Immature natural killer cell (primary cell): Measurements from ENCODE around the gene ATP5MC2. TPM values are rescaled to one million over a fixed set of nuclear protein-coding genes. Genes with fewer than 3 reads are reported as not detected.

ENCODE experiments used
- DNase-seq, 3 donors: peaks; one replicate each; pipeline ENCODE4 v3.0.0; 2022; ENCODE audit warnings: mixed read lengths in 1 of 3
- H3K27ac Mint-ChIP-seq, 6 donors: one replicate each; pipeline ENCODE4 v1.8.0; 2020; ENCODE audit warnings: mixed read lengths in 6 of 6, mild to moderate bottlenecking in 5 of 6, inconsistent platforms in 4 of 6, moderate library complexity in 3 of 6
- H3K27me3 Mint-ChIP-seq, 3 donors: one replicate each; pipeline ENCODE4 v1.8.0; 2020 to 2021; ENCODE audit warnings: low read depth in 3 of 3, mild to moderate bottlenecking in 3 of 3, mixed read lengths in 3 of 3, moderate library complexity in 3 of 3, inconsistent platforms in 1 of 3
- H3K36me3 Mint-ChIP-seq, 3 donors: one replicate each; pipeline ENCODE4 v1.8.0; 2020; ENCODE audit warnings: mixed read lengths in 3 of 3, inconsistent platforms in 2 of 3, mild to moderate bottlenecking in 2 of 3
- H3K4me1 Mint-ChIP-seq, 2 donors: one replicate each; pipeline ENCODE4 v1.8.0; 2020; ENCODE audit warnings: inconsistent platforms in 2 of 2, mild to moderate bottlenecking in 2 of 2, mixed read lengths in 2 of 2, moderate library complexity in 1 of 2
- H3K4me3 Mint-ChIP-seq, 5 donors: one replicate each; pipeline ENCODE4 v1.8.0; 2020; ENCODE audit warnings: mild to moderate bottlenecking in 5 of 5, mixed read lengths in 5 of 5, inconsistent platforms in 3 of 5, moderate library complexity in 3 of 5
- H3K9me3 Mint-ChIP-seq, 6 donors: one replicate each; pipeline ENCODE4 v1.8.0; 2020; ENCODE audit warnings: mild to moderate bottlenecking in 6 of 6, mixed read lengths in 6 of 6, inconsistent platforms in 4 of 6, moderate library complexity in 3 of 6
- polyA plus RNA-seq, 3 donors: library from polyadenylated mRNA; unstranded; fragments of 300-500 nt; fragmentation: Illumina TruSeq; gene quantifications; one replicate each; pipeline ENCODE4 v1.2.3, GENCODE V29; 2021

Gene ATP5MC2
- polyA plus RNA-seq, 3 donors from 2014 or later: 383 to 495 (median 467) TPM

DNA sequence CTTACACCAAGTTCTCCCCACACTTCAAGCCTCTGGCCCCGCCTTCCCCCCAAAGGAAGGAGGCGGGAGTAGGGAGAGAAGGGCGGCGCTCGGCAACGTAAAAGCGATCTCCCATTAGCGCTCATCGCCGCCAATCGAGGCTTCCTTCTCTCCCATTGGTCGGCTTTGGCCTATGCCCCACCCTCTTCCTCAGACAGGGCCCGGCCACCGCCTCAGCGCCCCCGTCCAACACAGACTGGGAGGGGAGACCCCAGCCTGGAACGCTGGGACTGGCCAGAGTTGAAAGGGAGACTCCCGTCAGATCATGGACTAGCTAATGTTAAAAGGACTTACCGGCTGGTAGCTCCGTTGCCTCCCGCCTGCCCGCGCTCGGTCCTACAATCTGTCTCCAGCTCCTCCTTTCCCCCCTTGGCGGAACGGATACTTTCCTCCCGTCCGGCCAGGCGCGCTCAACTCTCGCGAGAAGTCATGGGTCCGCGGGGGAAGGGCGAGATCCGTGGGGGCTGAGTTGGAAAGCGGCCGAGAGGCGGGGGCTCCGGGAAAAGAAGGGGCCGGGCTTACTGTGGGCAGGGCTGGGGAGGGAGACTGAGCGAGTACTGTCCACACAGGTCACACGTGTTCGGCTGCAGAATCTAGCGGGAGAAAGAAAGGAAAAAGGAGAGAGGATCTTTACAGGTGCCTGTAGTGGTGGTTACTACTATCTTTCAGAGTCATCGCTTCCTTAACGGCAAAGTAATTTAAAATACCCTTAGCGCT, 49.8 kb downstream of the ATP5MC2 start, which contains the start of gene ATF7:
TSS of gene ATF7 (minus strand) at position 437 of the 756 bp plus-strand sequence. CDS start 25,382 bp downstream, outside the sequence.
- H3K9me3 Mint-ChIP-seq: no peaks in the 10 kb centered on the region
- peaks cover 7 to 11% (median 9%) of the 10 kb centered on the region in 3 donors for H3K27me3 Mint-ChIP-seq
- H3K4me3 Mint-ChIP-seq: peak within 1 kb of the TSS; percentile 97 to 99 (median 98)
- no peaks in the 10 kb centered on the region for H3K36me3 Mint-ChIP-seq
- peaks cover 41 to 52% of the 10 kb centered on the region in 2 donors for H3K4me1 Mint-ChIP-seq
- H3K27ac Mint-ChIP-seq: peak within 1 kb of the TSS; percentile 95 to 98 (median 96)
- DNase-seq: peak; percentile 99

DNA sequence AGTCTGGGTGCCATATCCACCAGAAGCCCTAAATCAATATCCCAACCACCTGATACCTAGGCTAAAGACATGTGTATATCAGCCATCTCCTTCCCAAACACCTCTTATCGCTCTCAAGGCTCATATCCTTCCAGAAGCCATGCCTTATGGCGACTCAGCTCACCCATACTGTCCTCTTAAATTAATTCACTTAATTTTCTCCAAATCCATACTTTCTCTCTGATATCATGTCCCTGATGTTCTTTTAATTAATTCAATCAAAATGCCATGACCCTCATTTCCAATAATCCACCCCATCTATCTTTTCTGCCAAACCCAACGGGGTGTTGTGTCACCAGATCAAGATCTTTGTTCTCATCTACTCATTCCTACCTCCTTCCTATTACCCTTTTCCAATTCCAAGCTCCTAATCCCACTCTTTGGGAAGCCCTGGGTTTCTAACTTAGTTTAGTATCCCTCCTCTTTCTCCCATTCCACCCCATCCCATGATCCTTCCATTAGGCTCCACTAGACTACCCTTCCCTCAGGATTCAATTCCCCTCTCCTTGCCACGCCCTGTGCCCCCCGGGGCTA, 50.4 kb downstream of the ATP5MC2 start:
- DNase-seq: no peak
- no peaks in the 10 kb centered on the region for H3K36me3 Mint-ChIP-seq
- peaks cover 6 to 11% (median 7%) of the 10 kb centered on the region in 3 donors for H3K27me3 Mint-ChIP-seq
- peaks cover 41 to 57% of the 10 kb centered on the region in 2 donors for H3K4me1 Mint-ChIP-seq
- H3K4me3 Mint-ChIP-seq: peak overlapping the region; percentile 97 to 99 (median 98)
- H3K27ac Mint-ChIP-seq: peak overlapping the region; percentile 95 to 98 (median 96)
- H3K9me3 Mint-ChIP-seq: no peaks in the 10 kb centered on the region

DNA sequence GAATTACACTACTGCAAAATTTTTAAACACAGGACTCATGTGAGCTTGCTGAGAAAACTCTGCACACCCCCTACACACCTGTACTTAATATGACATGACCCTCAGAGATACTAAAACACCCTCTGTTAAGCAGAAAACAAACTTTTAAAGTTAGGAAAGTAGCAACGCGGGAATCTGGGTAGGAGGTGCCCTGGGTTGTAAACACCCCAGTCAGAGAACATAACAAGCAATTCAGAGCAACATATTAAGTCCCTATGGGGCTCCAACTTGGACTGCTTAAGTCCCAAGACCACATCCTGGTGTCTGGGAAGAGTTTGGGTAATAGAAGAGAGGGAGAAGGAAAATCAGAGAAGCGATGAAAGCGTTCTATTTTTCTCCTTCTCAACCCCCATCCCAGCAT, 50.9 kb downstream of the ATP5MC2 start:
- Mint-ChIP-seq H3K4me1 (peaks cover 41 to 57% of the 10 kb centered on the region in 2 donors), H3K27me3 (peaks cover 6 to 11% (median 7%) of the 10 kb centered on the region in 3 donors), H3K9me3 (no peaks in the 10 kb centered on the region), H3K36me3 (no peaks in the 10 kb centered on the region), H3K27ac (peak overlapping the region; percentile 95 to 98 (median 96)), H3K4me3 (peak overlapping the region; percentile 97 to 99 (median 98))
- DNase-seq: no peak

DNA sequence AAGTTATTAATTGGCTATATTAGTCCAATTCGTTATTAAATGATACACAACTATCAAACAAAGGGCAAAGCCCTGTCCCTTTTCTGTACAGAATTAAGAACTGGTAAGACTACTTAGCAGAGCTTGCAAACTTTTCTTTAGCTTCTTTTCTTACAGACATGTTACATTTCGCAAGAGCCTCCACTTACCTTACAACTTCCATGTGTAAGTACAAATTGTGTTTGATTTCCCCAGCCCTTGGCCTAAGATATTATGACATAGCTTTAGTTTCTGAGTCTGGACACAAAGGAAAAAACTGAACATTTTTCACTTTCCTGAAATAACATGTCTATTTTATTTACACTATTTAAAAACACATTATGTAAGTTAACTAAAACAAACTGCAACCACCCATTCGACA, 51.4 kb downstream of the ATP5MC2 start:
- Mint-ChIP-seq H3K9me3 (no peaks in the 10 kb centered on the region), H3K36me3 (no peaks in the 10 kb centered on the region), H3K4me3 (peak overlapping the region; percentile 97 to 99 (median 98)), H3K27me3 (peaks cover 6 to 11% (median 7%) of the 10 kb centered on the region in 3 donors), H3K27ac (peak overlapping the region in 5 of 6 donors; percentile 49 to 98 (median 80)), H3K4me1 (peaks cover 41 to 57% of the 10 kb centered on the region in 2 donors)
- DNase-seq: no peak

DNA sequence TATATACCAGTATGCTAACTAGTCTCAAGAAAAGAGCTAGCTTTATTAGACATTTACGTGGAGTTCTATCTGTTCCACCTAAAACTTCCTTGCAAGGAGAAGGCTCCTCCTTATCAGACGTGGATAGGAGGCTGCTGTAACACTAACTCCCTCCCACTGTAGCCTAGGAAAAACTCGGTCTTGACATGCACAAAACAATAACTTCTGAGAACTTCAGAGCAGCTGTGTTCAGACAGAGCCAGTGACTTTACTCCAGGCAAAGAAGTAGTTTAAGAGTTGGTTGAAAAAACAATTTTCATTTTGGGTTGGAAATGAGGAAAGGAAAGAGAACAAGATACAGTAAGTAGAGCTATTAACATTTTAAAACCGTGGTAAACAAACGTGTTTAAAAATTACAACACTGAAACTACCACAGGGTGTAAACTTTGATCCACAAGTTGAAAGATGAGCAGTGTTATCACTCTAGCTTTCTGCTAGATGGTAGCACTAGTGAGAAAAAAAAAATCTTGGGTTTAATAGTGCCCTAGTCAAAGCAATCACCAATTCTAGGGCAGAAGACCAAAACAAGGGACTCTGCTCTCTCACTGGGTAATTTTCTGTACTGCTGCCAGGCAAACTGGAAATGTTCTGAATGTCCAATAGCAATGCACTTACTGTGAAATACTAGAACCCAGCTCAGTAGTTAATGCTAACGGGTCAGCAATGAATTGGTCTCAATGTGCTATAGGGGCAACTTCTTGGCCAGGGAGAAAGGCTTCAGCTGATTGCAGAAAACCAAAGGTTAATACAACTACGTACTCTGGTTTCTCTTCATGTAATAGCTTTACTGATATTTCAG, 52.1 kb downstream of the ATP5MC2 start:
- no peak for DNase-seq
- peak overlapping the region; percentile 49 to 99 (median 98) for H3K4me3 Mint-ChIP-seq
- no peaks in the 10 kb centered on the region for H3K36me3 Mint-ChIP-seq
- peak overlapping the region; percentile 28 to 95 (median 69) for H3K27ac Mint-ChIP-seq
- no peaks in the 10 kb centered on the region for H3K9me3 Mint-ChIP-seq
- H3K27me3 Mint-ChIP-seq: peaks cover 6 to 11% (median 7%) of the 10 kb centered on the region in 3 donors
- peaks cover 43 to 57% of the 10 kb centered on the region in 2 donors for H3K4me1 Mint-ChIP-seq

DNA sequence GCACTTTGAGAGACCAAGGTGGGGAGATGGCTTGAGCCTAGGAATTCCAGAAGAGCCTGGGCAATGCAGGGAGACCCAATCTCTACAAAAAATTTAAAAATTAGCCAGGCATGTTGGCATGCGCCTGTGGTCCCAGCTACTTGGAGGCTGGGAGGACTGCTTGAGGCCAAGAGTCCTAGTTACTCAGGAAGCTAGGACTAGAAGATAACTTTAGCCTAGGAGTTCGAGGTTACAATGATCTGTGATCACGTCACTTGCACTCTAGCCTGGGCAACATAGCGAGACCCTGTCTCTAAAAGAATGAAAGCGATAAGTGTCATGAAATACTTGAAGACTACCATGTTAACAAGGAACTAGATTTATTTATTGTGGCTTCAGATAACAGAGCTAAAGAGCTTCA, 53.2 kb downstream of the ATP5MC2 start:
- Mint-ChIP-seq H3K4me3 (no peak overlapping the region), H3K27ac (peak overlapping the region in 2 of 6 donors; percentile 29 to 35), H3K4me1 (peaks cover 54 to 68% of the 10 kb centered on the region in 2 donors), H3K9me3 (no peaks in the 10 kb centered on the region), H3K27me3 (peaks cover 6 to 11% (median 7%) of the 10 kb centered on the region in 3 donors), H3K36me3 (no peaks in the 10 kb centered on the region)
- no peak for DNase-seq

DNA sequence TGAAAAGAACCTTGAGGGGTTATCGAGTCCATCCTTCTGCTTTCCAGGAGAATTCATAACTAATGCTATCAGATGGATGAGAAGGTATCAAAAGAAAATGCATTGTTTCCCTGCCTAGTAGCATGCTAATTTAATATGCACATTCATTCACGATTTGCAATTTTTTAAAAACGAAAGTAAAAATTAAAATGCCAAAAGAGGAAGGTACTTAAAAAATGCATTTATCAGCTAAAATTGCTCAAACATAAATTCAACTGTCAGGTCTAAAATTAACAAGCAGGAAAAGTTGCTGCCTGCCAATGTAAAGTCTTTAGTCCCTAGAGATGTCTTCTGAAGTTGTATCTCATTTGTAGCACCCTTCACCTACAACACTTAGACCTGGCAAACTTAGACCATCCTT, 57.6 kb downstream of the ATP5MC2 start:
- Mint-ChIP-seq H3K27me3 (peaks cover 0 to 2% (median 0%) of the 10 kb centered on the region in 3 donors), H3K4me3 (peak overlapping the region; percentile 75 to 91 (median 87)), H3K4me1 (peaks cover 24 to 48% of the 10 kb centered on the region in 2 donors), H3K27ac (peak overlapping the region; percentile 84 to 93 (median 86)), H3K9me3 (no peaks in the 10 kb centered on the region), H3K36me3 (no peaks in the 10 kb centered on the region)
- no peak for DNase-seq

DNA sequence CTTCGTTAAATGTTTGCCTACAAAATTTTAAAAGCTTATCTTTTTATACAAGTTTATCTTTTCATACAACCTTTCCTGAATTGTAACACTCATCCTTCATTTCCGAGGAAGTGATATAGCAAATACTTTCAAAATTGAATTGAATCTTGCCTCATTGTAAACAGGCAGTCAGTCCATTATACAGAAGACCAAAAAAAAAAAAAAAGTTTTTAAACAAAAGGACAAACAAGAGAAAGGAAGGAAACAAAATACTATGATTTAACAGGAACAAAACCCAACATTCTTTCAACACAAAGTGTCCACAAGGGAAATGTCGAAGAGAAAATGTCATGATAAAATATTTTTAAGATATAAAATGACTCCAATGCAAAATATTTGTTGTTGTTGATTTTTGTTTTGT, 58.2 kb downstream of the ATP5MC2 start:
- H3K4me1 Mint-ChIP-seq: peaks cover 21 to 43% of the 10 kb centered on the region in 2 donors

DNA sequence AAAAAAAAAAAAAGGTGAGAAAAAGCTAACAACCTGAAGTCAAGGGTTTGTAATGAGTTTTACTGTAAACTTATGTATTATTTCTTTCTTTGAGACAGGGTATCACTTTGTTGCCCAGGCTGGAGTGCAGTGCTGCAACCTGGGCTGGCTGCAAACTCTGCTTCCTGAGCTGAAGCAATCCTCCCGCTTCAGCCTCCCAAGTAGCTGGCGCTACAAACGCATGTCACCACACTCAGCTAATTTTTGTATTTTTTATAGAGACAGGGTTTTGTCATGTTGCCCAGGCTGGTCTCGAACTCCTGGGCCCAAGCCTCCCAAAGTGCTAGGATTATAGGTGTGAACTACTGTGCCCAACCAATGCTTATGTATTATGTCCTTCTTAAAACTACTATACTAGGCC, 58.9 kb downstream of the ATP5MC2 start:
- Mint-ChIP-seq H3K36me3 (no peaks in the 10 kb centered on the region), H3K9me3 (no peaks in the 10 kb centered on the region), H3K27ac (peak overlapping the region in 1 of 6 donors; percentile 89), H3K27me3 (no peaks in the 10 kb centered on the region), H3K4me1 (peaks cover 21 to 42% of the 10 kb centered on the region in 2 donors), H3K4me3 (peak overlapping the region in 1 of 5 donors; percentile 13)
- no peak for DNase-seq

More for the DNA sequence above, 58.2 kb downstream of the ATP5MC2 start:
- no peaks in the 10 kb centered on the region for H3K36me3 Mint-ChIP-seq
- no peaks in the 10 kb centered on the region for H3K9me3 Mint-ChIP-seq
- H3K27ac Mint-ChIP-seq: peak overlapping the region; percentile 84 to 93 (median 86)
- peaks cover 0 to 2% (median 0%) of the 10 kb centered on the region in 3 donors for H3K27me3 Mint-ChIP-seq
- peak overlapping the region; percentile 75 to 91 (median 87) for H3K4me3 Mint-ChIP-seq
- no peak for DNase-seq

Other genes starting within 250 kb of the ATP5MC2 start
- gene PRR13, start 234.3 kb downstream of the ATP5MC2 start, polyA plus RNA-seq: 1,000 to 10,000 TPM in 1 of 3 donors, 100 to 1,000 TPM in 2; 527 to 1,019 (median 714) TPM
- gene PCBP2, start 224.0 kb downstream of the ATP5MC2 start, polyA plus RNA-seq: 100 to 1,000 TPM in 1 of 3 donors, 10 to 100 TPM in 2; 79.2 to 102 (median 92.2) TPM
- 1 to 10 TPM in 2 of 3 donors, not detected in 1; 1.2 to 2.7 TPM for gene MAP3K12, start 176.6 kb downstream of the ATP5MC2 start, polyA plus RNA-seq
- 10 to 100 TPM; 11.5 to 28.9 (median 28.8) TPM for gene TARBP2, start 174.8 kb downstream of the ATP5MC2 start, polyA plus RNA-seq
- gene NPFF, start 168.6 kb downstream of the ATP5MC2 start, polyA plus RNA-seq: not detected
- 10 to 100 TPM; 17.6 to 23.9 (median 17.7) TPM for gene ATF7, start 49.7 kb downstream of the ATP5MC2 start, polyA plus RNA-seq
- gene CALCOCO1, start 51.4 kb upstream of the ATP5MC2 start, polyA plus RNA-seq: 100 to 1,000 TPM in 2 of 3 donors, 10 to 100 TPM in 1; 81.7 to 110 (median 100) TPM
- gene CISTR, start 75.9 kb upstream of the ATP5MC2 start, polyA plus RNA-seq: not detected